HG02870 (cell line): ENCODE results near the gene VDR.

ENCODE experiments used
- ATAC-seq: cut with Tn5 transposase; IDR thresholded peaks from one replicate; pipeline ENCODE4 v1.9.1; 2021; ENCODE audit warnings: mild to moderate bottlenecking, moderate library complexity; ENCODE audit not compliant: unreplicated experiment

VDR gene

GRCh38 chr12:47800582-47800981 lies 104.2 kb downstream of the VDR start:
- no peak for ATAC-seq

- ATAC-seq: no peak
Measured at GRCh38 chr12:47799357-47799955, 105.3 kb downstream of the VDR start.

- no peak for ATAC-seq
Measured at GRCh38 chr12:47798382-47798948, 106.3 kb downstream of the VDR start.

GRCh38 chr12:47797441-47797840 lies 107.4 kb downstream of the VDR start:
- ATAC-seq: no peak

GRCh38 chr12:47795814-47796411 lies 108.9 kb downstream of the VDR start:
- no peak for ATAC-seq

GRCh38 chr12:47795121-47795813 lies 109.5 kb downstream of the VDR start:
- ATAC-seq: no peak

GRCh38 chr12:47794679-47795078 lies 110.1 kb downstream of the VDR start:
- ATAC-seq: no peak

- no peak for ATAC-seq
Measured at GRCh38 chr12:47793015-47793681, 111.6 kb downstream of the VDR start.

- ATAC-seq: no peak
Measured at GRCh38 chr12:47791874-47792273, 112.9 kb downstream of the VDR start.
